Activated CD8-positive, alpha-beta memory T cell treated with anti-CD3 and anti-CD28 coated beads, Interleukin-2, amount 50 U/mL, for 4 hours (primary cell): ENCODE measurements around the gene SAMD11.
"Not testable (repeated sequence)": the region's sequence is repeated elsewhere in the genome, so short reads cannot be mapped to it uniquely, and the experiment has no call there.

Experiments used
- DNase-seq: peaks from one replicate; pipeline ENCODE4 v3.0.0-alpha.2; 2020

SAMD11 gene

GRCh38 chr1:923131-923990 lies at the start of gene SAMD11:
SAMD11 (plus strand) TSS chr1:923923; CDS start chr1:924432, 509 bp downstream.
- peak; percentile 65 for DNase-seq

- not testable (repeated sequence) for DNase-seq
Measured at GRCh38 chr1:876428-877208, 47.1 kb upstream of the SAMD11 start.

- DNase-seq, result not testable (repeated sequence)
Measured at GRCh38 chr1:877209-877986, 46.3 kb upstream of the SAMD11 start.

GRCh38 chr1:880511-880910 lies 43.2 kb upstream of the SAMD11 start:
- not testable (repeated sequence) for DNase-seq

- DNase-seq, result not testable (repeated sequence)
Measured at GRCh38 chr1:880915-881314, 42.8 kb upstream of the SAMD11 start.

GRCh38 chr1:886311-886710 lies 37.4 kb upstream of the SAMD11 start:
- DNase-seq, result no peak

GRCh38 chr1:886760-887159 lies 37.0 kb upstream of the SAMD11 start:
- no peak for DNase-seq

- DNase-seq, result no peak
Measured at GRCh38 chr1:888297-888696, 35.4 kb upstream of the SAMD11 start.

GRCh38 chr1:889774-890173 lies 33.9 kb upstream of the SAMD11 start:
- DNase-seq, result not testable (repeated sequence)

GRCh38 chr1:890234-890633 lies 33.5 kb upstream of the SAMD11 start:
- not testable (repeated sequence) for DNase-seq

- DNase-seq, result no peak
Measured at GRCh38 chr1:890661-891060, 33.1 kb upstream of the SAMD11 start.

- DNase-seq, result no peak
Measured at GRCh38 chr1:897226-897625, 26.5 kb upstream of the SAMD11 start.

- not testable (repeated sequence) for DNase-seq
Measured at GRCh38 chr1:897951-898350, 25.8 kb upstream of the SAMD11 start.

GRCh38 chr1:899636-900317 lies 23.9 kb upstream of the SAMD11 start:
- DNase-seq, result no peak

GRCh38 chr1:901108-901859 lies 22.4 kb upstream of the SAMD11 start:
- no peak for DNase-seq

GRCh38 chr1:902802-903201 lies 20.9 kb upstream of the SAMD11 start:
- no peak for DNase-seq

GRCh38 chr1:903305-903704 lies 20.4 kb upstream of the SAMD11 start:
- no peak for DNase-seq

GRCh38 chr1:903721-904271 lies 19.9 kb upstream of the SAMD11 start:
- DNase-seq, result peak; percentile 21

- DNase-seq, result peak; percentile 88
Measured at GRCh38 chr1:904310-904950, 19.3 kb upstream of the SAMD11 start.

GRCh38 chr1:905071-905749 lies 18.5 kb upstream of the SAMD11 start:
- DNase-seq, result peak; percentile 36
